ENCODE results near the gene CMTM7. TPM values are rescaled to one million over a fixed set of nuclear protein-coding genes. Genes with fewer than 3 reads are reported as not detected.

CMTM7 gene
- total RNA-seq, 2 donors from 2014 or later: 26.9 to 51.1 TPM

DNA sequence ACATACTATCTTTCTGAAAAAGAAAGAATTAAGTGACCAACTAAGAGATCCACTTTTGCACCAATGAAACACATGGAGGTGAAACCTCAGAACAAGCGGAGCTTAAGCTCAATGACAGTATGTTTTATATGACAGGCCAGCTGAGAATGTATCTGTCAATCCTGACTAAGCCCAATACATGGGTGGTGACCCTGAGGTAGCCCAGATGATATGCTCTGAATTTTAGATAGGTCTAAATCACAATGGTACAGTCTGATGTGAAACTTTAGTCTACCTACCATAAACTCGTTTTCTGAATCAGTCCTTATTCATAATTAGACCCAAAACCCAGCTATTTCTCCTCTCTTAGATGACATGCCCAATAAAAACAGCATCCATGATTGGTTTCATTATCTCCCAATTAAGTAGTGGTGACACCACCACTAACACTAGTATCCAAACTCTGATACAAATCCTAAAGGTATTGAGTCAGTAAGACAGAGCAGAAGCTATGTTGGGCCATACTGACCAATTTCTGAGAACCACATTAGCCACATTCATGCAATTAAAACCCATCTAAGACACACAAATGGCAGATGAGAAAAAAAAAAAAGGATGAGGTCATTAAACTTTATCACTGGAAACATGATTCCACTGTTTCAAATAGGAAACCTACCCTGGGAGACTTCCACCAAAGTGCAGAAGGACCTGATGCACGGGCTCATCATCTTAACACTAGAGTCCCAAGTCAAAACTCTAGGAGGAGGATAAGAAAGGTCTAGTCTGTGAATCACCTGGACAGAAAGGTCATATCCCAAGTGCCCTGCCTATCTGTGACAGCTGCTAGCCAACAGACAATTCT lies 90.4 kb downstream of the CMTM7 start:
- H3K27me3 Mint-ChIP-seq: no peaks in the 10 kb centered on the region
- H3K36me3 Mint-ChIP-seq (ENCODE audit: low read depth): peaks cover 98% of the 10 kb centered on the region
- peak overlapping the region; percentile 40 for H3K4me3 Mint-ChIP-seq
- peaks cover 36% of the 10 kb centered on the region for H3K4me1 Mint-ChIP-seq
- H3K27ac Mint-ChIP-seq: peak overlapping the region; percentile 79
- no peaks in the 10 kb centered on the region for H3K9me3 Mint-ChIP-seq
- ATAC-seq (replicated peaks): peak; percentile 89

DNA sequence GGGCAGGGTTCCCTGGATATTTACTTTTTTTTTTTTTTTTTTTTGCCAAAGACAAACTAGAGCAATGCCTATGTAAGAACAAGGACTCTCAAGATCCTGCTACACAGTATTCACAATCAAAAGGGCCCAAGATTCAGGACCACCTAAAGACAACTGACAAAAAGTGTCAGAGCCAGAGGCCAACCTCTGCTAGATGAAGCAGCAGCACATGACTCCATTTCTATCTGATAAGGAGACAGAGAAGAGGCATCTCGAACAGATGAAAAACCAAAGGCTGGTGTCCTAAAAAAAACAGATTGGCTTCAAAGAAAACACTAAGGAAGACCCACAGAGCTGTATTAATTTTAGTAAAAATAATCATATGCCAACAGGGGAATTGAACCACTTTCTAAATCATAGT lies 91.0 kb downstream of the CMTM7 start:
- Mint-ChIP-seq H3K27me3 (no peaks in the 10 kb centered on the region), H3K36me3 (ENCODE audit: low read depth) (peaks cover 98% of the 10 kb centered on the region), H3K27ac (peak overlapping the region; percentile 79), H3K4me3 (peak overlapping the region; percentile 40), H3K4me1 (peaks cover 33% of the 10 kb centered on the region), H3K9me3 (no peaks in the 10 kb centered on the region)
- ATAC-seq (replicated peaks): no peak

DNA sequence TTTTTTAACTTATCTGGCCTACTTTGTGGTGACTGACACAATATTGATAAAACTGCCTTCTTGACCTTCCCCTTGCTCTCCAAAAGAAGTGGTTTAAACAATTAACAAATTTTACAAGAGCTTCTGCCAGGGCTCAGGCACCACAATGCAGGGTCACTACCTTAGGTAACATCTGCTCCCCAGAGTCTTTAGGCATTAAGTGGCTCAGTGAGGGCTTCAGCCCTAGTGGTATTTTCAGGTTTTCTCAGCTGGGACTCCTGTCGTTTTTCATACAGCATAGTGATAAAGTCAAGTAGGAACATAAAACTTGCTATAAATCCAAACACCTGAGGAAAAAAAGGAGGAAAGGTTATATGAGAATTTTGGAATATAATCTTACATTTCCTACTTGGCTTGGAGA lies 92.1 kb downstream of the CMTM7 start:
- Mint-ChIP-seq H3K9me3 (no peaks in the 10 kb centered on the region), H3K36me3 (ENCODE audit: low read depth) (peaks cover 98% of the 10 kb centered on the region), H3K27ac (no peak overlapping the region), H3K4me1 (peaks cover 31% of the 10 kb centered on the region), H3K4me3 (no peak overlapping the region), H3K27me3 (no peaks in the 10 kb centered on the region)
- no peak for ATAC-seq (replicated peaks)

DNA sequence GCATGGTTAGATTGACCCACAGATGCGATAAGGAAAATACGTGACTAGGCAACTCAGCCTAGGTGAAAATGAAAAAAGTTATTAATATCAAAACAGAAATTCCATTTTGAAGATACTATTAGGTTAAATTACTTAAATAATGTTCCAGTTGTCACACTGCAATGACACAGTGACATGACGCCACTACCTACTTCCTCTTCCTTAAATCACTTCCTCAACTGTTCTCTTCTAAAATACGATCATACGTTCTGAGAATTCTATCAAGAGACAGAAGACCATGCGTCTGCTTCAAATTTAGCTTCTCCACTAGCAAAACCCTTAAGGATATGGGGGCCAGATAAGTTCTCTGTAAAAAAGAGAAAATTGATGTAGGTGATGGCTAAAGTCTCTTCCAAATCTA lies 92.8 kb downstream of the CMTM7 start:
- no peak overlapping the region for H3K4me3 Mint-ChIP-seq
- peak overlapping the region; percentile 7 for H3K27ac Mint-ChIP-seq

DNA sequence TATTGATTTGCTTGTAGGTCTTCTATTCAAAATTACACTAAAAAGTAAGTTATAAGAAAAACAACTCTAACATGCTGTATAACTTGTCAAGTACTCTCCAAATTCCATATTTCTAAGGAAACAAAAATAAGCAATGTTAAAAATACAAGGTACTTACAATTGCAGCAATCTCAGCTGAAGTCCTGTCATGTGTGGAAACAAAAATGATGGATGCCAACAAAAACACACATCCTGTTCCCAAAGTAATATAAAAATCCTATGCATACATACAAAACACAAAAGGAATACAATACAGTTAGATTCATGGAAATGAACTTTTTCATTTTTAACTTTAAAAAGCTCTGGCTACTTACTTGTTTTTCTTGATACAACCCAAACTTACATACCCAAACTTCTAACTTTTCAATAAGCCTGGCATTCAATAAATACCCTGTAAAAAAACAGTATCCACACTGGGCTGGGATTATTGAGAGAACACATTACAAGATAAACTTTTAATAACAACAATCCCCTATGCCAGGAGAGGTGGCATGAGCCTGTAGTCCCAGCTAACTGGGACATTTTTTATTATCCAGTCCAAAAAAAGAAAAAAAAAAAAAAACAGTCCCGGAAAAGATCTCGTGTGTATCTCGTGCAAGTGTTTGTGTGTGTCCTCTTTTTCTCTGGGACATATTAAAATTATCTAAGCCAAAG lies 96.3 kb downstream of the CMTM7 start:
- no peaks in the 10 kb centered on the region for H3K27me3 Mint-ChIP-seq
- H3K4me1 Mint-ChIP-seq: peaks cover 20% of the 10 kb centered on the region
- no peaks in the 10 kb centered on the region for H3K9me3 Mint-ChIP-seq
- ATAC-seq (replicated peaks): no peak
- H3K36me3 Mint-ChIP-seq (ENCODE audit: low read depth): peaks cover 75% of the 10 kb centered on the region
- H3K27ac Mint-ChIP-seq: peak overlapping the region; percentile 46
- H3K4me3 Mint-ChIP-seq: no peak overlapping the region

More for the DNA sequence above, 92.8 kb downstream of the CMTM7 start:
- Mint-ChIP-seq H3K27me3 (no peaks in the 10 kb centered on the region), H3K36me3 (ENCODE audit: low read depth) (peaks cover 98% of the 10 kb centered on the region), H3K9me3 (no peaks in the 10 kb centered on the region), H3K4me1 (peaks cover 31% of the 10 kb centered on the region)
- ATAC-seq (replicated peaks): no peak

DNA sequence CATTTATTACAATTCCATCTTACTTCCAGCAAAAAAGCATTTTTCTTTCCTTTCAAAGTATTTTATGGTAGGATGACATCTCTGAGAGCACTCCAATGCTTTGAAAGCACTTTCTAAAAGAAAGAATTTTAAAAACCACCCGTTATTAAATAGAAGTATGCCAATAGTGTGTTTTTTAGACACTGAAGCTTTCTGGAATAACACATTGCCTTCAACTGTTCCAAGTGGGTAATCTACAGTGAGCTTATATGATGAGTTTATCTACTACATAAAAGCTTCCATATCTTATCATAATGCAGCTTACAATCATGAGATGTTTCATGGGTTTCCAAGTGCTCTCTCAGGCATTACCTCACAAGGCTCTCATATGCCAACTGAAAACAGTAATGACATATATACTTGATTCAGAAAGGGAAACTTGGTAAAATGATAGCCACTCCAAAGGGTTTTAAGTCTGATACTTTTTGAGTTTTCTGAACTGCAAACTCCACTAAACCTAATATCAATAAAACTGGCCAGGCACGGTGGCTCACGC lies 96.9 kb downstream of the CMTM7 start:
- ATAC-seq (replicated peaks): peak; percentile 55
- no peaks in the 10 kb centered on the region for H3K9me3 Mint-ChIP-seq
- peaks cover 69% of the 10 kb centered on the region for H3K36me3 Mint-ChIP-seq (ENCODE audit: low read depth)
- no peak overlapping the region for H3K4me3 Mint-ChIP-seq
- H3K27me3 Mint-ChIP-seq: no peaks in the 10 kb centered on the region
- peak overlapping the region; percentile 46 for H3K27ac Mint-ChIP-seq
- peaks cover 18% of the 10 kb centered on the region for H3K4me1 Mint-ChIP-seq

DNA sequence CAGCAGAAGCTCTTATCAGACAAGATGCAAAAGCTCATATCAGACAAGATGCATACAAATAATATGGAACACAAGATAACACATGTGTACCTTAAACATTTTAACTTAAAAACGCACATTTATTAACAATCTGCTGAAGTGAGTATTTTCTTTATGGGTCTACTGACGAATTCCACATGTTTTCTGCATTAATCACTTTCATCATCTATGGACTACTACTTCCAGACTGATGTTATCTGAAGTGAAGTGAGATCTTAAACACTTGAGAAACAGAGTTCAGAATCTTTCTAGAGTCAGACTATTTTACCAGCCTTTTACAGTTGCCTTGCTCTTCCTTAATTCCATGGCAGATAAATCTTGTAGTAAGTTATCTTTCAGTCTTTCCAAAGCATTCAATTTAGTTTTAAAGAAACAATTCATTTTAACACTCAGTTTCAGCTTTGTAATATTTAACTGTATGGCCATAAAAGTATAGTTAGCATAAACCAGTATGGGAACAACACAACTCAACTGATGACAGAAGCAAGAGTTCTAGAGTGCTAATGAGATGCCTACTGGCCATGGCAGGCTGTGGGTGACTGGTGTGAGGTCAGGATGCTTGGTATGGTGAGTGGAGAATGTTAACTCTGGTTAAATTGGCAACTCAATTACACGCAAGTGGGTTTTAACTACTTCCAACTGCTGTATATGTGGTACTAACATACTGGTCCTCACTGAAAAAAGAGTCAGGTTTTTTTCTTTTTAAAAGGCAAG lies 101.2 kb downstream of the CMTM7 start:
- ATAC-seq (replicated peaks): peak; percentile 44
- Mint-ChIP-seq H3K9me3 (no peaks in the 10 kb centered on the region), H3K27ac (no peak overlapping the region), H3K27me3 (no peaks in the 10 kb centered on the region), H3K36me3 (ENCODE audit: low read depth) (peaks cover 53% of the 10 kb centered on the region), H3K4me1 (peaks cover 12% of the 10 kb centered on the region), H3K4me3 (no peak overlapping the region)

DNA sequence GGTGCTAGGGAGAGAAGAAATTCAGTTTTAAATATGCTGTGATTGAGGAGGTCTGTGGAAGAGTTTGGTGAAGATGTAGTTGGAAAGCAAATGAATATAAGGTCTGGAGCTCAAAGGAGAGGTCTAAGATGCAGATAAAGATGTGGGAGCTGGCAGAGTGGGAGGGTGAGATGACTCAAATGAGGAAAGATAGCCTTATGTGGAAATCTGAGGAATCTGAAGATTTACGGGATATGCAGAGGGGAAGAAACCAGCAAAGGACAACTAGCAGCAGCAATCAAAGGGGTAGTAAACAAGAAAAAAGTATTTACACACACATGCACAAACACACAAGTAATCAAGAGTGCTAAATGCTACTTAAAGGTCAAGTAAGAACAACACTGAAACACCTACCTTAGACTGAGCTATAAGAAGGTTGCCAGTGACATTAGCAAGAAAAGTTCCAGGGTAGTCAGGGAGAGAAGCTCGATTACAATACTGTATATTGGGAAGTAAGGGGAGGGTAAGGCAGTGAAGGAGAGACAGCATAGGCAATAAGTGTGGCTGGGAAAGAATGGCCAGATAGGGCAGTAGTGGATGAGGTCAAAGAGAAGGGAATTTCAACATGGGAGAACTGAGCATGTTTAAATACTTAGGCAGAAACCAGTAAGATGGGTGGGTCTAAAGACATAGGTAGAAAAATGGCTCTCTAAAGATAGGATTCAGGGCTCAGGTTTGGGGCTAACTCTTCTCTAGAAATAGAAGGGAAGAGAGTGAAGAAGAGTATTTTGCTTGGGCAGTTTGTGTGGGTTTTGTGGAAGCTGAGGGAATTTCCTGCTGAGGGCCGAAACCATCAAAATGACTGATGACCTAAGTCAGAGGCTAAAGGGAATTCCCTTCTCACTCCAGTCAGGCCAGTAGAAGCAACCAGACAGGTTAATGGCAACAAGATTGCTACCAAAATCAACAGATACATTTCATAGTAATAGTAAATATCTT lies 102.1 kb downstream of the CMTM7 start:
- Mint-ChIP-seq H3K36me3 (ENCODE audit: low read depth) (peaks cover 52% of the 10 kb centered on the region), H3K4me3 (no peak overlapping the region), H3K9me3 (no peaks in the 10 kb centered on the region), H3K27me3 (no peaks in the 10 kb centered on the region), H3K27ac (no peak overlapping the region), H3K4me1 (peaks cover 13% of the 10 kb centered on the region)
- ATAC-seq (replicated peaks): peak; percentile 83

DNA sequence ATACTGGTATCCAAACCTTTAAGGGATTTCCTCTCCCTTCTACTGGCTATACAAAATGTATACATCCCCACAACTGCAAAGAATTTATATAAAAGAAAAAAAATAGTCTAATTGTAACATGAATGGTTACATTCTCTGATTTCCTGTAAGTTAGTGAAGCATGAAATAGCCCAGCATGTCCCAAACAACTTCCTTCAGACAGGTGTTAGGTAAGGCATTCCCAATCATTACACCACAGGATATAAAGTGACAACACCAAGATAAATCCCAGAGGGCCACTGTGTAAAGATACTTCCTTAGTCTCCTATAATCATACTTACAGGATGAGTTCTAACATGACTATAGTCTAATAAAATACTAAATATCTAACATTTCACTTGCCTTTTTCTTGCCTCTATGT lies 103.4 kb downstream of the CMTM7 start:
- Mint-ChIP-seq H3K27me3 (no peaks in the 10 kb centered on the region), H3K9me3 (no peaks in the 10 kb centered on the region), H3K36me3 (ENCODE audit: low read depth) (peaks cover 49% of the 10 kb centered on the region), H3K4me3 (peak overlapping the region; percentile 73), H3K4me1 (peaks cover 21% of the 10 kb centered on the region), H3K27ac (no peak overlapping the region)
- no peak for ATAC-seq (replicated peaks)

DNA sequence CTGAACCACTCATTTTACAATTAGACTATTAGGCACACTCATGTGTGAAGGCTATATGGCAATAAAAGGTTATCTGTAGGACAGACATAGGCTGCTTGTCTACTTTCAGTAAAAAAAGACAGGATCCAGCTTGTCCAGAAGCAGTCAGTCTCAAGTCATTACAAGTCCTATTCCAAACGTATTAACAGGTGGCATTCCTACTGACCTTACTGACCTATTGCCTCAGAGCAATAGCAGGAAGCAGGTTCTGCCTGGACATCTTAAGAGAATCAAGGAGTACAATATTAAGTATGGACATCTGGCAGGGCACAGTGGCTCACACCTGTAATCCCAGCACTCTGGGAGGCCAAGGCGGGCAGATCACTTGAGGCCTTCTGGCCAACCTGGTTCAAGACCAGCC lies 104.0 kb downstream of the CMTM7 start:
- H3K9me3 Mint-ChIP-seq: no peaks in the 10 kb centered on the region
- H3K4me3 Mint-ChIP-seq: peak overlapping the region; percentile 73
- H3K27me3 Mint-ChIP-seq: no peaks in the 10 kb centered on the region
- peaks cover 26% of the 10 kb centered on the region for H3K4me1 Mint-ChIP-seq
- peaks cover 51% of the 10 kb centered on the region for H3K36me3 Mint-ChIP-seq (ENCODE audit: low read depth)
- ATAC-seq (replicated peaks): no peak
- H3K27ac Mint-ChIP-seq: no peak overlapping the region

DNA sequence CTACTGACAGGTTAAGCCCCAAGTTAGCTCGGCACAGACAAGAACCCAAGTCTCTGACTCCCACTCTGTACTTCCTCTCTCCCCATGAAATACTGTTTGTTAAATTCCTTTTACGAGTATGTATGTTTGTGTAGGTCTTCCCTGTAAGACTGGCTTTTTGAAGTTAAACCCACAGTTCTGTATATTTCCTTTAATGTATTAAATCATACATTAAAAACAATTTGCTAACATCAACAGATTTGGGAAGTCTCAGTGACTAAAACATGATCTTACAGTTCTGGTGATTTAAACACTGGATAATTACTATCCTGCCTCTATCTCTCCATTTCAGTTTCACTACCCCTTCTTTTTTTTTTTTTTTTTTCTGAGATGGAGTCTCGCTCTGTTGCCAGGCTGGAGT lies 106.6 kb downstream of the CMTM7 start:
- no peaks in the 10 kb centered on the region for H3K27me3 Mint-ChIP-seq
- H3K4me1 Mint-ChIP-seq: peaks cover 31% of the 10 kb centered on the region
- H3K4me3 Mint-ChIP-seq: peak overlapping the region; percentile 73
- peak overlapping the region; percentile 12 for H3K27ac Mint-ChIP-seq
- no peak for ATAC-seq (replicated peaks)
- H3K9me3 Mint-ChIP-seq: no peaks in the 10 kb centered on the region
- H3K36me3 Mint-ChIP-seq (ENCODE audit: low read depth): peaks cover 68% of the 10 kb centered on the region

DNA sequence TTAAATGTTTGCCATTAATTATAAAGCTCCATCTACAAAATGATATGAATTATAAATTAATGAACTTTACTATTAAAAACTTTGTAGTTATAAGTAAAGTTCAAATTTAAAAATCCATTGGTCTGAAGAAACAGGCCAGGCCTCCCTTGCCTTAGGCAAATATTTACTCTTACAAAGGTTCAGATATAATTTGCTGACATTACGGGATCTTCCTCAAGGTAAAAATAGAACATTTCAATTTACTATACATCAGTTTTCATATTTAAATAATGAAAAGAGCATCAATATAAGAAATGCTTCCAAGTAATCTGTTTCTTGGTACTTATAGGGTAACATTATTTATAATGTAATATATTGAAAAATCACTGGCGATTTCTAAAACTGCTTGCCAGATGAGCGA lies 107.3 kb downstream of the CMTM7 start:
- no peak for ATAC-seq (replicated peaks)
- peaks cover 31% of the 10 kb centered on the region for H3K4me1 Mint-ChIP-seq
- peaks cover 68% of the 10 kb centered on the region for H3K36me3 Mint-ChIP-seq (ENCODE audit: low read depth)
- H3K27ac Mint-ChIP-seq: no peak overlapping the region
- H3K9me3 Mint-ChIP-seq: no peaks in the 10 kb centered on the region
- no peaks in the 10 kb centered on the region for H3K27me3 Mint-ChIP-seq
- H3K4me3 Mint-ChIP-seq: peak overlapping the region; percentile 100

DNA sequence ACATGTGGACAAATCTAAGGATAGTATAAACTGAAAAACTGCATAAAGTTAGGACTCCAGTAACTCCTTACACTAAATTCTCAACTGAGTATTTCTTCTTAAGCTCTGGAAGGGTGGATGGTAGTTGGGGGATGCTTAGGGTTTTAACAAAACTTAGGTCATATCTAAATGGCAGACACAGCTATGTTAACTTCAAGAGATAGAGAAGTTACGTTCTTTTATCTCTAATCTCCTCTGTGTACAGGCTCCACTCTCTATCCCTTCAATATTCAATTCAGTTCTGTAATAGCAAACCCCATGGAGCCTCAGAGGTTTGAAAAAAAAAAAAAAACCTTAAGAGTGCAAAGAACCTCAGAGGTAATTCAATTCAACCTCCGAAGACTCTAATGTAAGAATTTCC lies 107.9 kb downstream of the CMTM7 start:
- Mint-ChIP-seq H3K27ac (peak overlapping the region; percentile 86), H3K36me3 (ENCODE audit: low read depth) (peaks cover 68% of the 10 kb centered on the region), H3K9me3 (no peaks in the 10 kb centered on the region), H3K4me1 (peaks cover 31% of the 10 kb centered on the region), H3K27me3 (no peaks in the 10 kb centered on the region), H3K4me3 (peak overlapping the region; percentile 100)
- ATAC-seq (replicated peaks): no peak
